HEK293 (cell line): ENCODE measurements around the gene CACNA1B.

ENCODE experiments used
- CTCF ChIA-PET: fragments of 350-600 bp; formaldehyde crosslinking; extraction: SDS; loops from one replicate; lab custom pipeline; 2021; ENCODE audit warnings: antibody characterized with exemption; lab: Yijun Ruan, JAX
- POLR2A ChIA-PET: fragments of 300-600 bp; formaldehyde crosslinking; extraction: SDS; loops from one replicate; lab custom pipeline; 2020; ENCODE audit warnings: antibody characterized with exemption, inconsistent platforms; lab: Yijun Ruan, JAX
- H3K27ac ChIP-seq: fragments of 200-500 bp; sonication (Bioruptor generic); 2 replicates; pipeline ENCODE4 v1.5.1; 2014; ENCODE audit warnings: low read depth, low read length, control low read depth, inconsistent platforms; ENCODE audit errors: extremely low read depth
- H3K36me3 ChIP-seq, 2 experiments: fragments of 200-500 bp in 1 of 2; sonication (Bioruptor generic) in 1 of 2; 1 replicate in 1 of 2; 2 replicates in 1 of 2; pipeline ENCODE4 v1.5.1; 2014 to 2017; ENCODE audit warnings: inconsistent platforms in 2 of 2, low read length in 2 of 2; ENCODE audit not compliant: control insufficient read depth in 2 of 2, insufficient read depth in 1 of 2
- H3K4me1 ChIP-seq: fragments of 200-500 bp; sonication (Bioruptor generic); 2 replicates; pipeline ENCODE4 v1.5.1; 2014; ENCODE audit warnings: mild to moderate bottlenecking, low read length, inconsistent platforms; ENCODE audit not compliant: control insufficient read depth, insufficient read depth
- H3K4me3 ChIP-seq: 2 replicates; pipeline ENCODE4 v1.5.1; 2011; ENCODE audit warnings: low read depth, mild to moderate bottlenecking, control low read depth, low read length, moderate library complexity
- H3K9me3 ChIP-seq: fragments of 200-500 bp; sonication (Bioruptor generic); 2 replicates; pipeline ENCODE4 v1.5.1; 2014; ENCODE audit warnings: low read depth, low read length, inconsistent platforms; ENCODE audit not compliant: control insufficient read depth, insufficient read depth
- KLF7 ChIP-seq: fragments of 450-650 bp; formaldehyde crosslinking; IDR thresholded peaks from 2 replicates; pipeline ENCODE4 v1.5.1; 2016; ENCODE audit warnings: missing biosample characterization, missing genetic modification characterization, borderline replicate concordance
- OVOL3 ChIP-seq: fragments of 450-650 bp; formaldehyde crosslinking; IDR thresholded peaks from 2 replicates; pipeline ENCODE4 v1.5.1; 2016; ENCODE audit warnings: missing biosample characterization, missing genetic modification characterization
- SP7 ChIP-seq: fragments of 450-650 bp; formaldehyde crosslinking; IDR thresholded peaks from 2 replicates; pipeline ENCODE4 v1.5.1; 2016; ENCODE audit warnings: missing biosample characterization, missing genetic modification characterization
- ZBTB1 ChIP-seq: fragments of 450-650 bp; formaldehyde crosslinking; IDR thresholded peaks from 2 replicates; pipeline ENCODE4 v1.5.1; 2016; ENCODE audit warnings: missing biosample characterization, missing genetic modification characterization
- ZBTB17 ChIP-seq: fragments of 450-650 bp; formaldehyde crosslinking; IDR thresholded peaks from 2 replicates; pipeline ENCODE4 v1.5.1; 2016; ENCODE audit warnings: missing biosample characterization, missing genetic modification characterization
- ZNF2 ChIP-seq: fragments of 450-650 bp; formaldehyde crosslinking; IDR thresholded peaks from 2 replicates; pipeline ENCODE4 v1.5.1; 2016; ENCODE audit warnings: missing biosample characterization, missing genetic modification characterization
- ZNF324 ChIP-seq: fragments of 450-650 bp; formaldehyde crosslinking; IDR thresholded peaks from 2 replicates; pipeline ENCODE4 v1.5.1; 2016; ENCODE audit warnings: missing biosample characterization, missing genetic modification characterization
- ZNF341 ChIP-seq: fragments of 450-650 bp; formaldehyde crosslinking; IDR thresholded peaks from 2 replicates; pipeline ENCODE4; 2016; ENCODE audit warnings: low read depth, missing biosample characterization, missing genetic modification characterization
- ZNF350 ChIP-seq: fragments of 450-650 bp; formaldehyde crosslinking; IDR thresholded peaks from 2 replicates; pipeline ENCODE4 v1.5.0; 2017; ENCODE audit warnings: missing biosample characterization, mild to moderate bottlenecking, missing genetic modification characterization
- ZNF37A ChIP-seq: fragments of 450-650 bp; IDR thresholded peaks from 2 replicates; pipeline ENCODE4 v1.5.1; 2018; ENCODE audit warnings: missing biosample characterization, missing genetic modification characterization
- ZNF501 ChIP-seq: fragments of 450-650 bp; formaldehyde crosslinking; IDR thresholded peaks from 2 replicates; pipeline ENCODE4 v1.5.1; 2016; ENCODE audit warnings: missing biosample characterization, missing genetic modification characterization
- ZNF514 ChIP-seq: fragments of 450-650 bp; formaldehyde crosslinking; IDR thresholded peaks from 2 replicates; pipeline ENCODE4 v1.5.1; 2016; ENCODE audit warnings: missing biosample characterization, missing genetic modification characterization
- ZNF555 ChIP-seq: fragments of 450-650 bp; formaldehyde crosslinking; conservative IDR thresholded peaks from 2 replicates; pipeline ENCODE4 v1.5.1; 2017; ENCODE audit warnings: missing biosample characterization, mild to moderate bottlenecking, missing genetic modification characterization, inconsistent platforms
- ZNF571 ChIP-seq: fragments of 450-650 bp; formaldehyde crosslinking; IDR thresholded peaks from 2 replicates; pipeline ENCODE4 v1.5.0; 2017; ENCODE audit warnings: missing biosample characterization, missing genetic modification characterization
- ZNF624 ChIP-seq: fragments of 450-650 bp; formaldehyde crosslinking; IDR thresholded peaks from 2 replicates; pipeline ENCODE4 v1.5.1; 2017; ENCODE audit warnings: missing biosample characterization, missing genetic modification characterization
- ZNF626 ChIP-seq: fragments of 450-650 bp; sonication (Bioruptor Pico); formaldehyde crosslinking; IDR thresholded peaks from 2 replicates; pipeline ENCODE4 v1.5.1; 2018; ENCODE audit warnings: missing biosample characterization, missing genetic modification characterization, inconsistent platforms
- ZNF701 ChIP-seq: fragments of 450-650 bp; formaldehyde crosslinking; IDR thresholded peaks from 2 replicates; pipeline ENCODE4 v1.5.1; 2016; ENCODE audit warnings: missing biosample characterization, missing genetic modification characterization
- ZNF777 ChIP-seq: fragments of 450-650 bp; formaldehyde crosslinking; IDR thresholded peaks from 2 replicates; pipeline ENCODE4 v1.5.1; 2017; ENCODE audit warnings: missing biosample characterization, missing genetic modification characterization, borderline replicate concordance
- TF ChIP-seq, protein P1 (sequence below): fragments of 450-650 bp; formaldehyde crosslinking; IDR thresholded peaks from 2 replicates; pipeline ENCODE4 v1.5.1; 2016; ENCODE audit warnings: missing biosample characterization, missing genetic modification characterization
- TF ChIP-seq, protein P2 (sequence below): fragments of 450-650 bp; formaldehyde crosslinking; IDR thresholded peaks from 2 replicates; pipeline ENCODE4 v1.5.1; 2016; ENCODE audit warnings: missing biosample characterization, missing genetic modification characterization, low read depth

CACNA1B gene

DNA sequence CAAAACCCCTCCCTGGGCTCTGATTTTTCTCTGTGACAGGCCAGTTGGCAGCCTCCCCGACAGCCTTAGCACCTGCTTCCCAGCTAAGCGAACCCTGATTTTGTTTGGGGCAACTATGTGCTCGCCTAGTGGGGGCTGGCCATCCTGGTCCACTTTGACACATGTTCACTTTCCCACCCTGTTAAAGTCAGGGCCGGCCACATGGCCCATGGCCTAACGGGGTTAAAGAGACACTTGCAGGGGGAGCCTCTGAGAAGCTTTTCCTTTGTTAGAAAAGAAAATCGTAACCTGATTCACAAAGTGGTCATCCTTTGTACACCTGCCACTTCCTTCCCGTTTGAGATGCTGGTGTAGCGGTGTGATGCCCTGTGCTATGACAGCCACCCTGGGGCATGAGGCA is 1.3 kb upstream of the CACNA1B start (continued):
- TF ChIP-seq ZNF341 (tag by site-specific recombination): no peak
- no peak for TF ChIP-seq ZNF501
- TF ChIP-seq ZBTB1 (tag by site-specific recombination): no peak
- TF ChIP-seq, all 188 proteins: peak for 0

DNA sequence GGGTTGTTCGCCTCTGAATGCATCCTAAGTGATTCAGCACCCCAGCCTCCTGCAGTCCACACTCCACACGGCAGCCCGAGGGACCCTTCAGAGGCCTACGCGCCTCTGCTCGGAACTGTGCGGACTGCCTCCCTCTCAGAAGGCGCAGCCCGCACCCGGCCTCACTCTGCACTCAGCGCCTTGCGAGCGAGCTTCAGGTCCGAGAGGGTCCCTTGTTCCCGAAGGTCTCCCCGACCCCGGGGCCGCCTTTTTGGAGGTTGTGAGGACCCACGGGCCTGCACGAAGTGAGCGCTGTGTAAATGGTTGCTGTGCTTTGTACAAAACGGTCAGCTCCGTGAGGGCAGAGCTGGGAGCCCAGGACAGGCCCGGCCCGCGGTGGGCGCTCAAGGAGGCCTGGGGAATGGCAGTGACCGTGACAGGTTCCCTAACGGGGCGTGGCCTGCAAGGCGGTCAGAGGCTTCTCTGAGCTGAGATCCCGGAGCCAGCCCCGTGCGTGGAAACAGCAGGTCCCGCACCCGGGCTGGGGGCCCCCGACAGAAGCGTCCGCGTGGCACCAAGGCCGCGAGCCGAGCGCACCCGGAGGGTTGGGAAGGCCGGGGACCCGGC is 698 bp upstream of the CACNA1B start:
- Histone ChIP-seq H3K9me3 (no peaks in the 10 kb centered on the region), H3K36me3 (no peaks in the 10 kb centered on the region)
- no peak for TF ChIP-seq ZNF571
- TF ChIP-seq ZNF350 (tag by site-specific recombination): no peak
- TF ChIP-seq SP7 (tag by site-specific recombination): no peak
- TF ChIP-seq KLF7 (tag by site-specific recombination): no peak
- TF ChIP-seq ZNF324 (tag by site-specific recombination): no peak
- TF ChIP-seq ZBTB17: no peak
- TF ChIP-seq ZNF555 (tag by site-specific recombination): no peak
- TF ChIP-seq ZNF701 (tag by site-specific recombination): no peak
- TF ChIP-seq, protein P1, sequence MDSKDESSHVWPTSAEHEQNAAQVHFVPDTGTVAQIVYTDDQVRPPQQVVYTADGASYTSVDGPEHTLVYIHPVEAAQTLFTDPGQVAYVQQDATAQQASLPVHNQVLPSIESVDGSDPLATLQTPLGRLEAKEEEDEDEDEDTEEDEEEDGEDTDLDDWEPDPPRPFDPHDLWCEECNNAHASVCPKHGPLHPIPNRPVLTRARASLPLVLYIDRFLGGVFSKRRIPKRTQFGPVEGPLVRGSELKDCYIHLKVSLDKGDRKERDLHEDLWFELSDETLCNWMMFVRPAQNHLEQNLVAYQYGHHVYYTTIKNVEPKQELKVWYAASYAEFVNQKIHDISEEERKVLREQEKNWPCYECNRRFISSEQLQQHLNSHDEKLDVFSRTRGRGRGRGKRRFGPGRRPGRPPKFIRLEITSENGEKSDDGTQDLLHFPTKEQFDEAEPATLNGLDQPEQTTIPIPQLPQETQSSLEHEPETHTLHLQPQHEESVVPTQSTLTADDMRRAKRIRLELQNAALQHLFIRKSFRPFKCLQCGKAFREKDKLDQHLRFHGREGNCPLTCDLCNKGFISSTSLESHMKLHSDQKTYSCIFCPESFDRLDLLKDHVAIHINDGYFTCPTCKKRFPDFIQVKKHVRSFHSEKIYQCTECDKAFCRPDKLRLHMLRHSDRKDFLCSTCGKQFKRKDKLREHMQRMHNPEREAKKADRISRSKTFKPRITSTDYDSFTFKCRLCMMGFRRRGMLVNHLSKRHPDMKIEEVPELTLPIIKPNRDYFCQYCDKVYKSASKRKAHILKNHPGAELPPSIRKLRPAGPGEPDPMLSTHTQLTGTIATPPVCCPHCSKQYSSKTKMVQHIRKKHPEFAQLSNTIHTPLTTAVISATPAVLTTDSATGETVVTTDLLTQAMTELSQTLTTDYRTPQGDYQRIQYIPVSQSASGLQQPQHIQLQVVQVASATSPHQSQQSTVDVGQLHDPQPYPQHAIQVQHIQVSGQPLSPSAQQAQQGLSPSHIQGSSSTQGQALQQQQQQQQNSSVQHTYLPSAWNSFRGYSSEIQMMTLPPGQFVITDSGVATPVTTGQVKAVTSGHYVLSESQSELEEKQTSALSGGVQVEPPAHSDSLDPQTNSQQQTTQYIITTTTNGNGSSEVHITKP (tag by site-specific recombination): no peak
- TF ChIP-seq, protein P2, sequence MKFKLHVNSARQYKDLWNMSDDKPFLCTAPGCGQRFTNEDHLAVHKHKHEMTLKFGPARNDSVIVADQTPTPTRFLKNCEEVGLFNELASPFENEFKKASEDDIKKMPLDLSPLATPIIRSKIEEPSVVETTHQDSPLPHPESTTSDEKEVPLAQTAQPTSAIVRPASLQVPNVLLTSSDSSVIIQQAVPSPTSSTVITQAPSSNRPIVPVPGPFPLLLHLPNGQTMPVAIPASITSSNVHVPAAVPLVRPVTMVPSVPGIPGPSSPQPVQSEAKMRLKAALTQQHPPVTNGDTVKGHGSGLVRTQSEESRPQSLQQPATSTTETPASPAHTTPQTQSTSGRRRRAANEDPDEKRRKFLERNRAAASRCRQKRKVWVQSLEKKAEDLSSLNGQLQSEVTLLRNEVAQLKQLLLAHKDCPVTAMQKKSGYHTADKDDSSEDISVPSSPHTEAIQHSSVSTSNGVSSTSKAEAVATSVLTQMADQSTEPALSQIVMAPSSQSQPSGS (tag by site-specific recombination): no peak
- TF ChIP-seq ZNF624: no peak
- TF ChIP-seq ZNF514 (tag by site-specific recombination): no peak
- TF ChIP-seq ZNF37A (tag by site-specific recombination): no peak
- TF ChIP-seq ZNF2 (tag by site-specific recombination): no peak
- no peak for TF ChIP-seq ZNF626 (tag by site-specific recombination)
- TF ChIP-seq ZNF777 (tag by site-specific recombination): no peak
- TF ChIP-seq OVOL3 (tag by site-specific recombination): no peak
- TF ChIP-seq, all 188 proteins: peak for 0
- Histone ChIP-seq H3K4me3 (no peak overlapping the region), H3K27ac (no peak overlapping the region), H3K4me1 (no peaks in the 10 kb centered on the region)
- ChIA-PET POLR2A (no interaction called here), CTCF (no interaction called here)
